ENCODE results near the gene SRP54. TPM values are rescaled to one million over a fixed set of nuclear protein-coding genes. Genes with fewer than 3 reads are reported as not detected.
A peak's percentile ranks its signal among the peaks of the same experiment; 100 is the strongest.

Gene SRP54
- total and polyA plus RNA-seq, 2 of the 13 experiments (the other 11 are each of a cell fraction or from before 2014, with no cell fraction given) = 42.2 to 207 TPM

- Histone ChIP-seq H4K20me1 (ENCODE audit: insufficient read depth, low read length) (peaks cover 8% of the 10 kb centered on the region), H3K4me1 (ENCODE audit: insufficient read depth, low read length) (peaks cover 61% of the 10 kb centered on the region), H3K27me3 (ENCODE audit: control insufficient read depth in 1 of 2, insufficient read depth in 2 of 2, low read length in 2 of 2) (peaks cover 0 to 3% of the 10 kb centered on the region in 2 experiments; a peak in 1 of 5 replicates), H3K4me2 (ENCODE audit: low read depth, low read length) (peak overlapping the region; percentile 87), H3K9ac (ENCODE audit: insufficient read depth, low read depth, low read length) (peak overlapping the region; percentile 93), H3K27ac (ENCODE audit: extremely low read length, insufficient read depth, low read length) (peak overlapping the region; percentile 93), H3K4me3 (replicated peaks in 1 of 3; ENCODE audit: insufficient read depth in 1 of 3, low read depth in 2 of 3, low read length in 3 of 3) (peak overlapping the region; percentile 78 to 84 (median 80)), H3K79me2 (ENCODE audit: insufficient read depth, low read length) (peaks cover 90% of the 10 kb centered on the region), H3K36me3 (replicated peaks in 1 of 2; ENCODE audit: control insufficient read depth in 1 of 2, insufficient read depth in 2 of 2, low read length in 2 of 2) (no peaks in the 10 kb centered on the region), H2AFZ (ENCODE audit: low read length) (peak overlapping the region; percentile 79), H3K9me3 (ENCODE audit: low read length) (no peaks in the 10 kb centered on the region)
- ChIA-PET CTCF (ENCODE audit: low intra/inter-chr PET ratio, low total read pairs) (no interaction called here), POLR2A (interaction anchor here (0.7 to 4.8 kb wide), 45 partner anchors 9 to 522 kb away, joined by 3 to 101 read pairs (median 5); partner anchors contain the start of genes BAZ1A, CFL2, FAM177A1 and NFKBIA)
- ATAC-seq (peak; percentile 53), FAIRE-seq (no peak), DNase-seq (ENCODE audit: low spot score) (no peak)
- BruUV-seq (replicated peaks) = TSS peak; percentile 70
- intact Hi-C loops (cut with micrococcal nuclease; ENCODE audit: unreplicated experiment) = loop anchor here (2.0 to 10.0 kb wide), 6 partner anchors 140 to 518 kb away; partner anchors contain the start of genes PRORP, PSMA6, SNX6 and SPTSSA
- WGBS (ENCODE audit: low lambda C conversion rate) = under 1% methylated on average over 28 of the region's 28 CpGs
- in situ Hi-C loops (cut with HindIII; ENCODE audit: extremely low pct_ligation_motif_present, low pct_unique_long_range_greater_than_20kb) = loop anchor here (5.0 kb wide), 1 partner anchor 64 kb away; the partner anchor contains the start of gene FAM177A1
- TF ChIP-seq, protein P1, sequence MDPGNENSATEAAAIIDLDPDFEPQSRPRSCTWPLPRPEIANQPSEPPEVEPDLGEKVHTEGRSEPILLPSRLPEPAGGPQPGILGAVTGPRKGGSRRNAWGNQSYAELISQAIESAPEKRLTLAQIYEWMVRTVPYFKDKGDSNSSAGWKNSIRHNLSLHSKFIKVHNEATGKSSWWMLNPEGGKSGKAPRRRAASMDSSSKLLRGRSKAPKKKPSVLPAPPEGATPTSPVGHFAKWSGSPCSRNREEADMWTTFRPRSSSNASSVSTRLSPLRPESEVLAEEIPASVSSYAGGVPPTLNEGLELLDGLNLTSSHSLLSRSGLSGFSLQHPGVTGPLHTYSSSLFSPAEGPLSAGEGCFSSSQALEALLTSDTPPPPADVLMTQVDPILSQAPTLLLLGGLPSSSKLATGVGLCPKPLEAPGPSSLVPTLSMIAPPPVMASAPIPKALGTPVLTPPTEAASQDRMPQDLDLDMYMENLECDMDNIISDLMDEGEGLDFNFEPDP (CRISPR knock-in tag; conservative IDR thresholded peaks at IDR 0.05) = no peak; the same call in none of the 2 replicates
- TF ChIP-seq MED1 (CRISPR knock-in tag; IDR thresholded peaks at IDR 0.05) (no peak), SRY (CRISPR knock-in tag; IDR thresholded peaks at IDR 0.05) (no peak), GPN1 (CRISPR knock-in tag; IDR thresholded peaks at IDR 0.05; ENCODE audit: borderline replicate concordance) (peak; percentile 89; the same call in 1 of the 2 replicates), ZNF292 (CRISPR knock-in tag; IDR thresholded peaks at IDR 0.05; ENCODE audit: borderline replicate concordance, low read depth) (peak; percentile 87; the same call in 1 of the 2 replicates), ZNF10 (CRISPR knock-in tag; IDR thresholded peaks at IDR 0.05; ENCODE audit: borderline replicate concordance, low read depth) (peak; percentile 88; the same call in 1 of the 2 replicates), ZNF891 (CRISPR knock-in tag; IDR thresholded peaks at IDR 0.05) (peak; percentile 97; the same call in 1 of the 2 replicates), ZNF18 (CRISPR knock-in tag; IDR thresholded peaks at IDR 0.05; ENCODE audit: insufficient replicate concordance) (peak; percentile 39)
- TF ChIP-seq, protein P2, sequence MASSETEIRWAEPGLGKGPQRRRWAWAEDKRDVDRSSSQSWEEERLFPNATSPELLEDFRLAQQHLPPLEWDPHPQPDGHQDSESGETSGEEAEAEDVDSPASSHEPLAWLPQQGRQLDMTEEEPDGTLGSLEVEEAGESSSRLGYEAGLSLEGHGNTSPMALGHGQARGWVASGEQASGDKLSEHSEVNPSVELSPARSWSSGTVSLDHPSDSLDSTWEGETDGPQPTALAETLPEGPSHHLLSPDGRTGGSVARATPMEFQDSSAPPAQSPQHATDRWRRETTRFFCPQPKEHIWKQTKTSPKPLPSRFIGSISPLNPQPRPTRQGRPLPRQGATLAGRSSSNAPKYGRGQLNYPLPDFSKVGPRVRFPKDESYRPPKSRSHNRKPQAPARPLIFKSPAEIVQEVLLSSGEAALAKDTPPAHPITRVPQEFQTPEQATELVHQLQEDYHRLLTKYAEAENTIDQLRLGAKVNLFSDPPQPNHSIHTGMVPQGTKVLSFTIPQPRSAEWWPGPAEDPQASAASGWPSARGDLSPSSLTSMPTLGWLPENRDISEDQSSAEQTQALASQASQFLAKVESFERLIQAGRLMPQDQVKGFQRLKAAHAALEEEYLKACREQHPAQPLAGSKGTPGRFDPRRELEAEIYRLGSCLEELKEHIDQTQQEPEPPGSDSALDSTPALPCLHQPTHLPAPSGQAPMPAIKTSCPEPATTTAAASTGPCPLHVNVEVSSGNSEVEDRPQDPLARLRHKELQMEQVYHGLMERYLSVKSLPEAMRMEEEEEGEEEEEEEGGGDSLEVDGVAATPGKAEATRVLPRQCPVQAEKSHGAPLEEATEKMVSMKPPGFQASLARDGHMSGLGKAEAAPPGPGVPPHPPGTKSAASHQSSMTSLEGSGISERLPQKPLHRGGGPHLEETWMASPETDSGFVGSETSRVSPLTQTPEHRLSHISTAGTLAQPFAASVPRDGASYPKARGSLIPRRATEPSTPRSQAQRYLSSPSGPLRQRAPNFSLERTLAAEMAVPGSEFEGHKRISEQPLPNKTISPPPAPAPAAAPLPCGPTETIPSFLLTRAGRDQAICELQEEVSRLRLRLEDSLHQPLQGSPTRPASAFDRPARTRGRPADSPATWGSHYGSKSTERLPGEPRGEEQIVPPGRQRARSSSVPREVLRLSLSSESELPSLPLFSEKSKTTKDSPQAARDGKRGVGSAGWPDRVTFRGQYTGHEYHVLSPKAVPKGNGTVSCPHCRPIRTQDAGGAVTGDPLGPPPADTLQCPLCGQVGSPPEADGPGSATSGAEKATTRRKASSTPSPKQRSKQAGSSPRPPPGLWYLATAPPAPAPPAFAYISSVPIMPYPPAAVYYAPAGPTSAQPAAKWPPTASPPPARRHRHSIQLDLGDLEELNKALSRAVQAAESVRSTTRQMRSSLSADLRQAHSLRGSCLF (CRISPR knock-in tag; IDR thresholded peaks at IDR 0.05; ENCODE audit: borderline replicate concordance) = 0 out of 2 replicates have a peak, but pooled peaks have one; percentile 8
- TF ChIP-seq, protein P3, sequence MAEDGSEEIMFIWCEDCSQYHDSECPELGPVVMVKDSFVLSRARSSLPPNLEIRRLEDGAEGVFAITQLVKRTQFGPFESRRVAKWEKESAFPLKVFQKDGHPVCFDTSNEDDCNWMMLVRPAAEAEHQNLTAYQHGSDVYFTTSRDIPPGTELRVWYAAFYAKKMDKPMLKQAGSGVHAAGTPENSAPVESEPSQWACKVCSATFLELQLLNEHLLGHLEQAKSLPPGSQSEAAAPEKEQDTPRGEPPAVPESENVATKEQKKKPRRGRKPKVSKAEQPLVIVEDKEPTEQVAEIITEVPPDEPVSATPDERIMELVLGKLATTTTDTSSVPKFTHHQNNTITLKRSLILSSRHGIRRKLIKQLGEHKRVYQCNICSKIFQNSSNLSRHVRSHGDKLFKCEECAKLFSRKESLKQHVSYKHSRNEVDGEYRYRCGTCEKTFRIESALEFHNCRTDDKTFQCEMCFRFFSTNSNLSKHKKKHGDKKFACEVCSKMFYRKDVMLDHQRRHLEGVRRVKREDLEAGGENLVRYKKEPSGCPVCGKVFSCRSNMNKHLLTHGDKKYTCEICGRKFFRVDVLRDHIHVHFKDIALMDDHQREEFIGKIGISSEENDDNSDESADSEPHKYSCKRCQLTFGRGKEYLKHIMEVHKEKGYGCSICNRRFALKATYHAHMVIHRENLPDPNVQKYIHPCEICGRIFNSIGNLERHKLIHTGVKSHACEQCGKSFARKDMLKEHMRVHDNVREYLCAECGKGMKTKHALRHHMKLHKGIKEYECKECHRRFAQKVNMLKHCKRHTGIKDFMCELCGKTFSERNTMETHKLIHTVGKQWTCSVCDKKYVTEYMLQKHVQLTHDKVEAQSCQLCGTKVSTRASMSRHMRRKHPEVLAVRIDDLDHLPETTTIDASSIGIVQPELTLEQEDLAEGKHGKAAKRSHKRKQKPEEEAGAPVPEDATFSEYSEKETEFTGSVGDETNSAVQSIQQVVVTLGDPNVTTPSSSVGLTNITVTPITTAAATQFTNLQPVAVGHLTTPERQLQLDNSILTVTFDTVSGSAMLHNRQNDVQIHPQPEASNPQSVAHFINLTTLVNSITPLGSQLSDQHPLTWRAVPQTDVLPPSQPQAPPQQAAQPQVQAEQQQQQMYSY (CRISPR knock-in tag; IDR thresholded peaks at IDR 0.05) = peak; percentile 9; the same call in 1 of the 2 replicates
Measured at GRCh38 chr14:34983148-34983760, 462 bp downstream of the SRP54 start.
